Endothelial cell (in vitro differentiated cells): ENCODE data around the gene GPN3. TPM values are rescaled to one million over a fixed set of nuclear protein-coding genes. Genes with fewer than 3 reads are reported as not detected.
"Not testable (repeated sequence)": the region's sequence is repeated elsewhere in the genome, so short reads cannot be mapped to it uniquely, and the experiment has no call there.

ENCODE experiments used
- DNase-seq: peaks from one replicate; pipeline ENCODE4 v3.0.0; 2021; ENCODE audit warnings: low spot score
- H3K27ac Mint-ChIP-seq: one replicate; pipeline ENCODE4 v1.8.0; 2021; ENCODE audit warnings: mixed read lengths, inconsistent platforms; ENCODE audit not compliant: unreplicated experiment
- H3K27me3 Mint-ChIP-seq: one replicate; pipeline ENCODE4 v1.8.0; 2021; ENCODE audit warnings: mild to moderate bottlenecking, moderate library complexity, mixed read lengths, inconsistent platforms; ENCODE audit not compliant: unreplicated experiment
- H3K36me3 Mint-ChIP-seq: one replicate; pipeline ENCODE4 v1.8.0; 2021; ENCODE audit warnings: mild to moderate bottlenecking, low read depth, mixed read lengths, inconsistent platforms; ENCODE audit not compliant: unreplicated experiment
- H3K4me1 Mint-ChIP-seq: one replicate; pipeline ENCODE4 v1.8.0; 2021; ENCODE audit warnings: mild to moderate bottlenecking, mixed read lengths, inconsistent platforms; ENCODE audit not compliant: unreplicated experiment
- H3K4me3 Mint-ChIP-seq: one replicate; pipeline ENCODE4 v1.8.0; 2021; ENCODE audit warnings: mild to moderate bottlenecking, mixed read lengths, inconsistent platforms; ENCODE audit not compliant: unreplicated experiment
- H3K9me3 Mint-ChIP-seq: one replicate; pipeline ENCODE4 v1.8.0; 2021; ENCODE audit warnings: mixed read lengths, inconsistent platforms; ENCODE audit not compliant: unreplicated experiment
- total RNA-seq: library from RNA; stranded (reverse); fragmentation: NEBNext Ultra II Directional; extraction: Animal tissue kit (Norgen Biotek cat#: 25700); gene quantifications from one replicate; pipeline ENCODE4 v1.2.1, GENCODE V29; 2021; ENCODE audit not compliant: unreplicated experiment
- TF ChIP-seq, protein P1 (sequence below): fragments of 200-600 bp; sonication (generic); IDR thresholded peaks from one replicate; pipeline ENCODE4 v1.5.0; 2021; ENCODE audit warnings: antibody characterized with exemption; ENCODE audit not compliant: unreplicated experiment

Gene GPN3
- total RNA-seq, 1 donor from 2014 or later, result 20.4 TPM

DNA sequence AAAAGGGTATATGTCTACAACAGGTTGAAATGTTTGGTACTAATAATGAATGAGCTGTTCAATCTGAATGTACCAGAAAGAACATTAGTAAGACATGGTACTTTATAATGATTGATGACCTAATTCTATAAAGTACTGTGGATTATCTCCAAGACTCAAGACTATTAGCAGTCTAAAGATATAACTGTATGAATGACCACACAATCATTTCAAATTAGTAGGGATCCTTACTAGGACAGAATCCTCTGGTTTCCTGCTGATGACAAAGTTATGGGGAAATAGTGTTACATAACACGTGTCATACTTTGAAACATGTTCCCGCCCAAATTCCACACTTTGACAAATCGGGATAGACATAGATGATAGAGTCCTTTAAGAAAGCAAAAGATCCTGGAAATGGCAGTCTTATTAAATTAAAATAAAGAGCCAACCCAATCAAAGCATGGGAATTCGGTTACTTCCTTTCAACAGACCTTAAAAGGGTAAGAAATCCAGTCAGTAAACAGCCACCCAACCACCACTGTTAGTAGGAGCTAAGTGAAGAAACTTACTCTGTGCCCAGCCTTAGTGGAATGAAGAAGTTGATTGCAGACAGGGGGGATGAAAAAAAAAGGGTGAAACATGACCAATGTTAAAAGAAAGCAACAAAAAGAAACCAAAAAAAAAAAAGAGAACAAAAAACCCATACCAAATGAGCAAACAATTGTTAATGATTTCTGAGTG, 31.1 kb upstream of the GPN3 start:
- no peak for DNase-seq
- Mint-ChIP-seq H3K27ac (no peak overlapping the region), H3K4me1 (peaks cover 16% of the 10 kb centered on the region), H3K4me3 (no peak overlapping the region), H3K36me3 (peaks cover 8% of the 10 kb centered on the region), H3K9me3 (no peaks in the 10 kb centered on the region), H3K27me3 (no peaks in the 10 kb centered on the region)
- TF ChIP-seq, protein P1, sequence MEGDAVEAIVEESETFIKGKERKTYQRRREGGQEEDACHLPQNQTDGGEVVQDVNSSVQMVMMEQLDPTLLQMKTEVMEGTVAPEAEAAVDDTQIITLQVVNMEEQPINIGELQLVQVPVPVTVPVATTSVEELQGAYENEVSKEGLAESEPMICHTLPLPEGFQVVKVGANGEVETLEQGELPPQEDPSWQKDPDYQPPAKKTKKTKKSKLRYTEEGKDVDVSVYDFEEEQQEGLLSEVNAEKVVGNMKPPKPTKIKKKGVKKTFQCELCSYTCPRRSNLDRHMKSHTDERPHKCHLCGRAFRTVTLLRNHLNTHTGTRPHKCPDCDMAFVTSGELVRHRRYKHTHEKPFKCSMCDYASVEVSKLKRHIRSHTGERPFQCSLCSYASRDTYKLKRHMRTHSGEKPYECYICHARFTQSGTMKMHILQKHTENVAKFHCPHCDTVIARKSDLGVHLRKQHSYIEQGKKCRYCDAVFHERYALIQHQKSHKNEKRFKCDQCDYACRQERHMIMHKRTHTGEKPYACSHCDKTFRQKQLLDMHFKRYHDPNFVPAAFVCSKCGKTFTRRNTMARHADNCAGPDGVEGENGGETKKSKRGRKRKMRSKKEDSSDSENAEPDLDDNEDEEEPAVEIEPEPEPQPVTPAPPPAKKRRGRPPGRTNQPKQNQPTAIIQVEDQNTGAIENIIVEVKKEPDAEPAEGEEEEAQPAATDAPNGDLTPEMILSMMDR, result no peak

DNA sequence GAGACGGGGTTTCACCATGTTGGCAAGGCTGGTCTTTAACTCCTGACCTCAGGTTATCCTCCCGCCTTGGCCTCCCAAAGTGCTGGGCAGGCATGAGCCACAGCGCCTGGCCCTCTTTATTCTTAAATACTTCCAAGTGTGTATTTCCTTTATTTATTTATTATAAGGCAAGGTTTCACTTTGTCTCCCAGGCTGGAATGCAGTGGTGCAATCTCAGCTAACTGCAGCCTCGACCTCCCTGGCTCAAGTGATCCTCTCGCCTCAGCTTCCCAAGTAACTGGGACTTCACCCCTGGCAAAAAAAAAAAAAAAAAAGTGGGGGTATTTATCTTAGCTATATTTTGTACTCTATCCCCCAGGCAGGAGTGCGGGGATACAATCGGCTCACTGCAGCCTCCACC, 7.4 kb upstream of the GPN3 start:
- Mint-ChIP-seq H3K4me1 (no peaks in the 10 kb centered on the region), H3K4me3 (no peak overlapping the region), H3K9me3 (no peaks in the 10 kb centered on the region), H3K27ac (no peak overlapping the region), H3K27me3 (peaks cover 2% of the 10 kb centered on the region), H3K36me3 (no peaks in the 10 kb centered on the region)
- no peak for DNase-seq
- TF ChIP-seq, protein P1, result no peak

DNA sequence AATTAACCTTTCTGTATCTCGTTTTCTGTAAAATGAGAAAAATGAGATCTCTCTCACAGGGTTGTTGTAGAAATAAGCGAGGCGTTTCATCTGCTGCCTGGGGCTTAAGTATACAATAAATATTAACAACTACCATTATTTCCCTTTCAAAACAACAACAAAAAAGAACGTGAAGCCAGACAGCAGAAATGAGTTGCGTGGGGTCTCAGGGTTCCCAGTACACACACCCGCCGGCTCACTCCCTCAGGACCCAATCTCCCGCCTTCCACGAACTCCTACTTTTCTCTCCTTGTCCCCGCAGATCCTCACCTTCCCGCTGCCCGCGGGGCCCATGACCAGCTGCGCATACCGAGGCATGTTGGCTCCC, 227 bp downstream of the GPN3 start:
- peaks cover 11% of the 10 kb centered on the region for H3K4me1 Mint-ChIP-seq
- TF ChIP-seq, protein P1, result no peak
- peaks cover 7% of the 10 kb centered on the region for H3K36me3 Mint-ChIP-seq
- DNase-seq, result no peak
- peaks cover 5% of the 10 kb centered on the region for H3K27me3 Mint-ChIP-seq
- peak overlapping the region; percentile 100 for H3K4me3 Mint-ChIP-seq
- H3K27ac Mint-ChIP-seq, result peak overlapping the region; percentile 98
- no peaks in the 10 kb centered on the region for H3K9me3 Mint-ChIP-seq

DNA sequence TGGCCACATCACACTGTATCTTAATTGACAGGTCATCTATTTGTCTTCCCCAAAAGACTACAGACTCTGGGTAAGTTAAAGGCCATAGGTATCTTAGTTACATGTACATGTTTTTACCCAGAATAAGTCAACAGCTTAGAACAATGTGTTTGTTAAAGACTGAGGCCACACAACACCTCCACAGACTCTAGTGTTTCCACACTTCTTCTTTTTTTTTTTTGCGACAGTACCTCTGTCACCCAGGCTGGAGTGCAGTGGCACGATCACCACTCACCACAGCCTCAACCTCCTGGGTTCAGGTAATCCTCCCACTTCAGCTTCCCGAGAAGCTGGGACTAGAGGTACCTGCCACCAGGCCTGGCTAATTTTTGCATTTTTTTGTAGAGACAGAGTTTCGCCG, 1.3 kb downstream of the GPN3 start:
- Mint-ChIP-seq H3K36me3 (peaks cover 7% of the 10 kb centered on the region), H3K27ac (no peak overlapping the region), H3K9me3 (no peaks in the 10 kb centered on the region), H3K4me1 (peaks cover 11% of the 10 kb centered on the region), H3K4me3 (no peak overlapping the region), H3K27me3 (peaks cover 5% of the 10 kb centered on the region)
- no peak for DNase-seq
- TF ChIP-seq, protein P1, result no peak

DNA sequence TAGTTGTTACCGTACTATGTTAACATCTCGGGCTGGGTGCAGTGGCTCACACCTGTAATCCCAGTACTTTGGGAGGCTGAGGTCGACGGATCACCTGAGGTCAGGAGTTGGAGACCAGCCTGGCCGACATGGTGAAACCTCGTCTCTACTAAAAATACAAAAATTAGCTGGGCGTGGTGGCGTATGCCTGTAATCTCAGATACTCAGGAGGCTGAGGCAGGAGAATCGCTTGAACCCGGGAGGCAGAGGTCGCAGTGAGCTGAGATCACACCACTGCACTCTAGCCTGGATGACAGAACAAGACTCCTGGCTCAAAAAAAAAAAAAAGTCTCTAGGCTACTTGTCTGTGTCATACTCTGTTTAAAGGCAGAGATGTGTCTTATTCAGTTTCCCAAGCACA, 2.3 kb downstream of the GPN3 start:
- not testable (repeated sequence) for H3K27ac Mint-ChIP-seq, H3K36me3 Mint-ChIP-seq, DNase-seq, H3K27me3 Mint-ChIP-seq, H3K9me3 Mint-ChIP-seq, H3K4me3 Mint-ChIP-seq
- peaks cover 11% of the 10 kb centered on the region for H3K4me1 Mint-ChIP-seq
